GM18511 (cell line): Measurements from ENCODE around the gene GNAI1.

Experiments used
- ATAC-seq: cut with Tn5 transposase; IDR thresholded peaks from one replicate; pipeline ENCODE4 v1.9.1; 2021; ENCODE audit warnings: mild to moderate bottlenecking, moderate library complexity; ENCODE audit not compliant: unreplicated experiment

GNAI1 gene

DNA sequence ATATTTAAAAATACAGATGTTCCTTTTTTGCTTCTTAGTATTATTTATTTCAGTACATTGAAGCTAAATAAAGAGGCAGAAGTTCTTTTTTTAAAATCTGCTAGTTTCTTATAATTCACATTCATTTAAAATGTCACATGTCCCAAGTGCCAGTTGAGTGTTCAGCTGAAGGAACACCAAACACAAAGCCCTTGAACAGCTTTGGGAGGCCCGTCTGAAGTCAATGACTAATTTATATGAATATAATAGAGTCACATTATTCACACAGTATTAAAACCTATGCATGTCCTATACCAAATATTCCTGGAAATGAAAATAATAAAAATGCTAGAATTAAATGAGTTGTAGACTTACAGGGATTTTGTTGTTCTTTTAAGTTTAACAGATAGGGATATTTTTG, 70.3 kb downstream of the GNAI1 start:
- no peak for ATAC-seq

DNA sequence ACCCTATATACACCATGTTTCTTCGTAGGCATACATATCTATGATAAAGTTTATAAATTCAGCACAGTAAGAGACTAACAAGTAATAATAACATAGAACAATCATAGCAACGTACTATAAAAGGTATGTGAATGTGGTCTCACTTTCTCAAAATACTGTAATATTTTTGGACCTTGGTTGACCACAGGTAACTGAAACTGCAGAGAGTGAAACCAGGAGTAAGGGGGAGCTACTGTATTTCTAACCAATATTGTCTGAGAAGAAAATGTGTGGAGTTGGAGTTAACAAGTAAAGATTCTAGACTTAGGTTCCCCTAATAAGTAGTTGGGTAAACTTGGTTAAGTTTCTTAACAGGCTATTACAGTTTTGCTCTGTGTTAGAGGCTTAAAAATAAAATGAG, 72.1 kb downstream of the GNAI1 start:
- peak; percentile 82 for ATAC-seq

DNA sequence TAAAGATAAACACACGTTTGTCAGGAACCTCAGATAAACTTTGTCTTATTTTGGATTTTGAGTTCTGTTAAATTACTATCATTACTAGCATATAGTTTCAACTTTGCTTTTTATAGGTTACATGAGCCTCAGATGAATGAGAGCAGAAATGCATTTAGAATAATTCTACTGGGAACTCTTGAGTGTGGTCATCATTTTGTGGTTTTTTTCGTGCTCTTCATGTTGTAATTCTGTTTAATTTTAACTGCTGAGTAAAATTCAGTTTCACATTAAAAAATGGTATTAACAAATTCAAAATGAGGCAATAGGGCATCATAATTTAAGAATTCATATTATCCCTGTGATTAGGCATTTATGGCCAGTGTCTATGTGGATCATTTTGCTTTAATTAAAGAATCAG, 72.9 kb downstream of the GNAI1 start:
- no peak for ATAC-seq

DNA sequence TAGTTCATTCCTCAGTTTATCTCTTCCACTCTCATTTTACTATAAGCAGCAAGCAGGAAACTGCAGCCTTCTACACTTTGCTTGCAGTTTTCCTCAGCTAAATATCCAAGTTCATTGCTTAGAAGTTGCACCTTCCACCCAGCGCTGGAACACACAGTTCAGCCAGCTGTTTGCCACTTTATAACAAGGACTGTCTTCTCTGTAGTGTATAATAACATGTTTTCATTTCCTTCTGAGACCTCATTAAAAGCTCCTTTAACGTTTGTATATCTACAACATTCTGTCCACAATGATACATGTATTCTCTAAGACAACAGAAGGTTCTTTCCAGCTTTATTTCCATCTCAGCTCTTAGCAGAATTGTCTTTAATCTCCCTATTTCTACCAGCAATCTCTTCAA, 74.1 kb downstream of the GNAI1 start:
- no peak for ATAC-seq

DNA sequence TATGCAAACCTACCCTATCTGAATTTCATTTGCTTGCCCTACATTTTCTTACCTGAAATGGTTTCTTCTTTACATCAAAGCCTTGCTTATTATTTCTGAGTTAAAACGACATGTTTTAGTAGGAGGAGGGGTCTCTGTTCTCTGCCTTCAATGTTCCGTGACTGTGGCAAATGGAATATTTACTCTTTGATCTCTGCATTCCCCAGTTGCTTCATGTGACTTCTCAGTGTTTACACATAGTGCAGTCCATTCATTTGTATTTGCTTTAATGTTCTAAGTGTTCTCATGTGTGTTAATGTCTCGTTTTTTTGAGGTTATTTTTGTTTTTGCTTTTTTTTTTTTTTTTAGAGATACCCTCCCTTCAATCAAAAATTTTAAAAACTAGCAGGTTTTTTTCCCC, 75.8 kb downstream of the GNAI1 start:
- ATAC-seq, result no peak

DNA sequence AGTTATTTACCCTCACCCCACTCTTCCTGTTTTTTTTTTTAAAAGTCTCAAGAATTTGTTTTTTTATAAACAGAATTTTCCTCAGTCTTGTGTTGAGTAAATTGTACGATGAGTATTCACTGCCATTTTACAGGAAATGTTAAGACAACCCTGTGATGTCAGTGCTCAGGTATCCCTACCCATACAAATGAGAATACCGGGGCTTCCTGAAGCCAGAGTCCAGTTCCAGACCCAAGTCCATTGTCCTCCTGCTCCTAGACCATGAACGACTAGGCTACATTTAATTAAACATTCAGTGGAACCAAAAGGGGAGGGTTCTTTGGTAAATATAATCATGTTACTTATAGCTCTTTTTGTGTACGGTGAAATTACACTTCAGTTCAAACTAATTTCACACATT, 79.2 kb downstream of the GNAI1 start:
- ATAC-seq, result no peak

DNA sequence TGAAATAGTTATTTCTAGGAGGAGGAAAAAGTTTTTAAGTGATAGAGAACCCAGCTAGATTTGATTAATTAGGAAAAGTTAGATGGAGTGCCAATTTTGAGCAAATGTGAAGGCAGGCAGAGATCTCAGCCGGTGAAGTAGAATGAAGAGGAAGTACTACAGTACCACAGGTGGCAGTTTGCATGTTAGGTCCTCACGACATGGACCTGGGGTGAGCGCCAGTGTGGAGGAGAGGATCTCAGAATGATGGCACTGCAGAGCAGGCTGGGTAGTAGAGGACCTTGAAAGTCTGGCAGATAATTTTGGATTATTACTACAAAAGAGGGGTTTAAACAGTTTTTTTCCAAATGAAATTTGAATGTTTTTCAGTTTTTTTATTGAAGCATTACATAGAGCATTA, 81.1 kb downstream of the GNAI1 start:
- no peak for ATAC-seq

DNA sequence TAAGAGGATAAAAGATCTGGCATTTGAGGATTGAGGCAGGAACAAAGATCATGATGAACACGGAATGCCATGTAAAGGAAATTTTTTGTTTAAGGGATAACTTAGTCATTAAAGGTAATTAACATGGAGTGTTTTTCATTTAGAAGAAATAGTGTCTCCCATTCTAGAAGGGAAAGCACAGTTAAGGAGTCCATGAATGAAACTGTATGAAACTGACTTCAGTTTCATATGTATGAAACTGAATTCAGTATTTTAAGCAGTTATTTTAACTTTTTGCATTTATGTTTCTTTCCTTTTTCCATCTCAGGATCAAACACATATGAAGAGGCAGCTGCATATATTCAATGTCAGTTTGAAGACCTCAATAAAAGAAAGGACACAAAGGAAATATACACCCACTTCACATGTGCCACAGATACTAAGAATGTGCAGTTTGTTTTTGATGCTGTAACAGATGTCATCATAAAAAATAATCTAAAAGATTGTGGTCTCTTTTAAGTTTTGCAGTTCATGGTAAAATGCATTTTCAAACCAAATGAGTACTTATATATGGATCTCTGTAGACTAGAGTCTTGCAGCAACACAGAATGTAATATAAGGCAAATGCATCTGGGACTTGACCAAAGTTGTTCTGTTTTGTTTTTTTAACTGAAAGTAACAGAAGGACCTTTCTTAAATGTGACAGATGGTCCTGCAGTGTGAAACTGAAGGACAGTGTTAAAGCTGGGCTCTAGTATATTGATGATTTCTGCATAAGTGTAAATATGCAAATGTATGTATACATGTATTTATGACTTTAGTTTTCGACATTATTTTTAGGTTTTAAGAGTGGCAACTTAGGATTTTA, 82.6 kb downstream of the GNAI1 start:
- ATAC-seq, result peak; percentile 65

DNA sequence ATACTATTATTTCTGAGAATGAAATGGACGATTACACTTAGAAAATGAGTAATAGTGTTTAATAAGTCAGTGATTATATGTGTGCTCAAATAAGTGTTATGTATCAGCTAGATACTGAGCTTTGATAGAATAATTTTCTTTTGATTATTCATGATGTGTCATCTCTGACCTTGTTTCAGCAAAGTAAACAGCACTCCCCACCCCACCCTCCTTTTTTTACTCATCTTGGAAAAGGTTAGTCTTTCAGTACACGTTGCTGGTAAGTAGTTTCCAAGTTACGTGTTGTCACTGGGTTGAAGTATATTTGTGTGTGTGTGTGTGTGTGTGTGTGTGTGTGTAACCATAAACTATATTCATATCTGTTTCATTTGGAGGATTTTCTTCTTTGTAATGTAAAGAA, 84.1 kb downstream of the GNAI1 start:
- ATAC-seq, result no peak

DNA sequence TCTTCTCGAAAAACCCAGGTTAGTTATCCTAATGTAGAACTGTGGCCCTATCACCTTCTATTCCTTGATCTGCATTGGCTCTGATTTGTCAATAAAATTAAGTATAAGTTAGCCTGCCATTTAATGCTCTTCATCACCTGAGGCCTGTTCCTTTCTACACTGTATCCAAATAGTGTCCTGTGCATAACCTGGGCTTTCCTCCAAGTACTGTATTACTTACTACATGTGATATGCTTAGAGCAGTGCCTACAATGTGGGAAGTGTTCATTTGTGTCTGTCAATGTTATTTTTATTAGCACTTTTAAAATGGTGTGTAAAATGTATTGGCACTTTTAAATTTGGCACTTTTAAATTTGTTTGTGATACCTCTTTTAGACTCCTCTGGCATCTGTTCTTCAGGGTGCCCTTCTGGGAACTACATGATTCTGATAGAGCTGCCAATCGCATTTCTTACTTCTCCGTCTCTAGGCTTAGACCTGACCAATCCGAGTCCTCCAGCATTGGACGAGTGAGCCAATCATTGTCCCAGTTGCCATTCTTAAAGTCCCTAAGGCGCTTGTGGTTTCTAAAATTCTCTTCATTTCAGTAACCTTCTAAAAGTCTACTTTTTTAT, 85.5 kb downstream of the GNAI1 start:
- ATAC-seq, result no peak

DNA sequence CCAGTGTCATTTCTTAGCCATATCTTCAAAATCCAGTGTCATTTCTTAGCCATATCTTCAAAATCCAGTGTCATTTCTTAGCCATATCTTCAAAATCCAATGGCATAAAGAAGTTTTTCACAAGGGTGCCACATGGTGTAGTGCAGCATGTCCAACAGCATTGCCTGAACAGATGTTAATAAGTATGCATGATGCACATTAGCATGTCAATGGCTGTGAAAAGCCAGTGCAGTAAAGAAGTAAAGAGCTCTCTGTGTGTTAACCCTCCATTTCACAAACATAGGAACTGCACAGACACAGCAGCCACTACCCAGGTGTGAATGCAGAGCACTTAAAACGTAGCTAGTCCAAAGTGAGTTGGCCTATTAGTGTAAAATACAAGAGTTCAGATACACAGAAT, 89.8 kb downstream of the GNAI1 start:
- ATAC-seq, result no peak

DNA sequence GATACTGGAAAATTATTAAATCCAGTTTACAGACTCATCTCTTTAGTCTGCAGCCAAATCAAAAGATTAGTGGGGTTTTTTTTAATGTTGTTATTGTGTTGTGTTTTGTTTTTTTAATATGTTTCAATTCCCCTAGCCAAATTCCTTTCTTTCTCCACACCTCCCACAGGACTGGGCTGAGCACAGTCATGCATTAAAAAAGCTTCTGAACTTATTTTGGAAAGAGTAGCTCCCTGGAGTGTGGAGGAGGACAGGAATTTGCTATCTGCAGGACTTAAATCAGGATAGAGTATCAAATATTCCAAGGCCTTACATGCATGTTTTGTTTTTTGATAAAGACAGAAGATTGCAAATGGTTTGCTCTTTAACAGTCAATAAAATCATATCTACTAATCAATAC, 90.7 kb downstream of the GNAI1 start:
- no peak for ATAC-seq

DNA sequence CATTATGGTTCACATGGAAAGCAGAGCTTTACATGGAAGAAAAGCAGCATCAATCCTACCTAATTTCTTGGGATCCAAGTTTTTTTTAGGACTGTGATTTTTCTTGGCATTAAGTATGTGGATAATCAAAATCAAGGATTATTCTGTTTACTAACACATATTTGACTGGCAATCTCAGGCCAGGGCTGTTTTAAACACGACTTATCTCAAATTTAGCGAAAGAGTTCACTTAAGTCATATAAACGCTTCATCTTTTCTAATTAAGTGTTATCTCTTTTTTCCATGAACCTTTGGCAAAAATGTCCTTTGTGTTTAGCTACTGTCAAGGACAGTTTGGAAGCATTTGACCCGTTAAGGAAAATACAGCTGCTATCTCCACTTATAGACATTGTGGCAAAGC, 92.0 kb downstream of the GNAI1 start:
- ATAC-seq, result no peak

DNA sequence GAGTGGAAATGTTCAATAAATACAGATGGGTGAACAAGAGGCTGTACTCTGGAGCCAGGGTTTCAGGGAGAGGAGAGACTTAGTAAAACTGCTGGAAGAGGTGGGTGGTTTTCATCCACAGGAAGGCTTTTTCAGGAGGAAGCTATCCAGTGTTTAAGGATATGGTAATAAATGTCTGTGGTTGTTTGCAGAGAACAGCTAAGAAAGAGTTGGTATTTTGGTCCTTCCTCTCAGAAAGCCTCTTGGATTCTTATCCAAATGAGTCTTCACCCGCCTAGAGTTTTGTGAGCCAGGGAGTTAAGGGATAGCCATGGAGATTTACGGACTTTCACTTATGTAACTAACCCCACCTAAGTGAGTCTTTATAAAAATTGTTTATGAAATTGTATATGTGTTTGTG, 95.7 kb downstream of the GNAI1 start:
- ATAC-seq, result no peak

DNA sequence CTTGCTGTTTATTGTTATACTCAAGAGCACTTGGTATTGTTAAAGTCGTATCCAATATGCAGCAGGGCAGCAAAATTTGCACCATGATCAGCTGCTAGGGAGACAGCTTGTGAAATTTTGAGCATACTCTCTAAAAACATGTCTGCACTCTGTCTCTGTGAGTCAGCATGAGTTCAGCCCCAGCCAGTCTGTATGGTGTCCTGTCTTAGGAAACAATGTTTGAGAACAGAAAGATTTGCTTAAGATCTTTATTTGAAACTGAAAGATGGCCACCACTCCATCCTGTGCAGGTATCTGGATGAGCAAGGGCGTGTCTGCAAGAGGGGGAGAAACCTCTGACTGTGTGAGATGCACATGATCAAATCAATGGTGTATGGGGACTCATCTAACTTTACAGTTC, 97.1 kb downstream of the GNAI1 start:
- ATAC-seq, result no peak

DNA sequence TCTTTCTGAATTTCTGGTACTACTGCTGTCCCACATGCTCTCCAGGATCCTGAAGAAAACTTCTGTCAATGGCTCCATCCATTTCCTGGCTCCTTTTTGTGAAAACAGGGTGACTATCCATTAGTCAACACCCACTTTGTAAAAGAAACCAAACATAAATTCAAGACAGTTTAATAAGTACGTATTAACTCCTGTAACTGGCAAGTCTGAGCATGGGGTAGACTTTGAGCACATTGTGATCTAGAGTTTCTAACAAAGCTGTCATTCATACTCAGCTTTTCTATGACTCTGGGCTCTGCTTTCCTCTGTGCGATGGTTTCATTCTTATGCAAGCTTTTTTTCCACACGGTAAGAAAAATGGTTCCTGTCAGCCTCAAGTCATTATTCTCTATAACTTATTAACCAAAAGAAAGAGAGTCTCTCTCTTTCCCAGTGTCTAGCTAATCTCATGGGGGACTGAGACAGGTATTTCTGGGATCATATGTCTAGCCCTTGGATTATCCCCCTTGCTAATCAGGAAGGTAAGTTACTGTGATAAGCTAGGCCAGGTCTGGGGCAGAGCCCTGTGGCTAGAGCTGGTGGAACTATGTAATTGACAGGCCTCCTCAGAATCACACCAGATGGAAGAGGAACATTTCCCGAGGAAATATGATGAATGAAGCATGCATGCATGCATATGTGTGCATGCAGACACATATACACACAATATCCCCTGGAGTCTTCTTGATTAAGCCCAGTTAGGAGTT, 98.5 kb downstream of the GNAI1 start:
- no peak for ATAC-seq

DNA sequence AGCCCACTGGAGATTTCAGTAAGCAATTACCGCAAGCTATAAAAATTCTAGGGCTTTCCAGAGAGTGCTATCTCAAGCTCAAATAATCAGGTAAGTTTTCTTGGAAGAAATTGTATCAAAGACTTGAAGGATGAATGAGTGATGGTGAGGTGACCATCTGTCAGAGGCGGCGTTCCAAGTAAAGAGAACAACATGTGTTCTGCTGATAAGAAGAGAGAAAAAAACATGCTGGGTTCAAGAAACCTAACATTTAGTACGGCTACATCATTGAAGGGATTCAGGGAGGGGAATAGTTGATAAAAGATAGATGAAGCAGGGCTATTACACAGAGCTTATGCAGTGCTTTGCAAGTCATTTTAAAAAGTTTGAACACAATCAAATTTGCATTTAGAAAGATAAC, 100.7 kb downstream of the GNAI1 start:
- no peak for ATAC-seq

DNA sequence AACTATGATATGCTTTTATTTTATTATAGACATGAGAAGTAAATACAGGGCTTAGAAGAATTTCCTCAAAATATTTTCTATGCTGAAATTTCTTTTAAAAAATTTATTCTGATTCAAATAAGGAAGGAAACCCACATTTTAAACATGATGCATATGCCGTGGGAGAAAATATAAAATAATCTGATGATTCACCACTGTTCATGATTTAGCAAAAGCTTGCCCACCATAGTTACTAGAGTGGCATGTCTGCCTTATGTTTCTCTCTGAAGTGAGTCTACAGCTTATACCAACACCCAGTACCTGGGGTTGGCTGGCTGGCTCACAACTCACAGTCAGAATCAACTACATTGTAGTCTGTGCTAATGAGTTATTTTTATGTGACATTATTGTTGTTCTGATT, 102.0 kb downstream of the GNAI1 start:
- no peak for ATAC-seq

DNA sequence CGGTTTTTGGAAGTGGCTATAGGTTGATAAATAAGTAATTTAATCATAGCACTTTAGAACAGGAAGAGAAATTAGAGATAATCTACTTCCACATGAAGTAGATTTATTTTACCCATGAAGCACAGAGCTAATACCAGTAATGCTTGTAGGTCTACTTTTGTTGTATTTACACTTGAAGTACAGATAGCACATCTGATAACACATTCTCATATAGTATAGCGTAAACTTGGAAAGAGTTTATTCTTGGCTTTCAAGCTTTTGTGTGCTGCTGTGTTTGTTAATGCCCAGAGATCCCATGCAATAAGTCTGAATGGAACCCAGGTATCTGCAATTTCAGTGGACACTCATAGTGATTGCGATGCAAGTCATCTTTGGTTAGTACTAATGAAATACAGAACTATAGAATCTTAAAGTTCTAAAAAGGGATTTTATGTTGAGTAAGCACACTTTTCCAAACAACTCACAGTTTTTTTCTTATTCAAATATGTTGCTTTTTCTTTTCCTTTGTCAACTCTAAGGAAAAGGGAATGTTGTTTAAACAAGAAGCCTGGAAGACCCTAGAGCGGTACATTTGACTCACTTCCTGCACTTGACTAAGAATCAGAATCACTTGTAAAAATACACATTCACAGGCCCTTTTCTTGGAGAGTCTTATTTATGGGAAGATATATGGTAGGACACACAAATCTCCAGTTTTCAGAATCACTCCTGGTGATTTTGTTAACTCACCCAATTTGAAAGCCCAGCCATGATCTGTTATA, 105.8 kb downstream of the GNAI1 start:
- no peak for ATAC-seq

DNA sequence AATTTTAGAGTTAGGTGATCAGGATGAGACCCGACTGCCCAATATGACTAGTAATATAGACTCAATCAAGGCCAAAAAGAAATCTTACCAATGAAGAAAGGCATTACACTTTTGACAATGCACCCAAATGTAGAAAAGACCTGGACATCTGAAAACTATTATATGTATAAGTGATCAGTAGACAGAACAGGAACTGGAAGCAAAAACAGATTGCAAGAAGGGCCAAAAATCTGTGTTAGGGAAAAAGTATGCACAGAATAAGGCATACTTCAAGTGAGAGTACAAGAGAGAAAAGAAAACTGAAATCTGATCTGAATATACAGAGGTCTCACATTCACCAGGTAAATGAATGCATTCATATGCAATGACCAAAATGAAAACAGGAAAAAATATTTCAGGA, 107.0 kb downstream of the GNAI1 start:
- no peak for ATAC-seq

DNA sequence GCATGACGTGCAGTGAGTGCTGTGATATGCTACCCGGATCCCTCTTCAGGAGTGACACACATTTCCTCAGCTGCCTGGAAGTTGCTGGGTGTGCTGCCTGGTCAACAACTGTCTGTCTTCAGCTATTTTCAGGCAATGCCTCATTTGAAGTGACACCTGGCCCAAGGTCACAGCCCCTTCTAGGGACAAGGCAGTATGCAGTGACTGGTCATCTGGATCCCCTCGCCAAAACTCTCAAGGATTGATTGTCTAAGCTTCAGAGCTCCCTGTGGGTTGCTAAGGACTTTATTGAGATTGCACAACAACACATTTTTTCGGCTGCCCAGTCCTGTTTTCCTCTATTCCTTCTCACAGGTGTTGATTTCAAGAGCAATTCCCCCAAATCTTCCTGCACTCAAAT, 108.8 kb downstream of the GNAI1 start:
- ATAC-seq, result no peak
